HT1080 (cell line): ENCODE data around the gene AKAP13. TPM values are rescaled to one million over a fixed set of nuclear protein-coding genes. Genes with fewer than 3 reads are reported as not detected.
"Not testable (repeated sequence)": the region's sequence is repeated elsewhere in the genome, so short reads cannot be mapped to it uniquely, and the experiment has no call there.

ENCODE experiments used
- DNase-seq: peaks from one replicate; pipeline ENCODE4 v3.0.0-alpha.2; 2015; ENCODE audit warnings: low read depth
- total RNA-seq: library from RNA; depleted of rRNA; stranded (reverse); fragments of >200 nt; shearing (Covaris generic); gene quantifications from 2 replicates; pipeline ENCODE4 v1.2.3, GENCODE V29; 2014

Gene AKAP13
- total RNA-seq, 1 experiment from 2014 or later, result 29.7 TPM

DNA sequence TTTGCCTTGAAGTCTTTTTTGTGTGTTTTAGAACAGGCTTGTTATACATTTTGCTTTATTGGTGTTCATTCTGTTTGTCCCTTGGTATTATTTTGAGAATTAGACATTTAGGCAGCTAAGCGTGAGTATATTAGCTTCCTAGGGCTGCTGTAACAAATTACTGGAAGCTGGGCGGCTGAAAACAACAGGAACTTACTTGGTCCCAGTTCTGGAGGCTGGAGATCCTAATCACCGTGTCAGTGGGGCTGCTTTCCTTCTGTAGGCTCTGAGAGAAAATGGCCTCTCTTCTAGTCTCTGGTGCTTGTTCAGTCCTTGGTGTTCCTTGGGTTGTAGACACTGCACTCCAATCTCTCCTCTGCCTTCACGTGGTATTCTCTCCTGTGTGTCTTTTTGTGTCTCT is 272.1 kb downstream of the AKAP13 start:
- no peak for DNase-seq

GRCh38 chr15:85657132-85657531 is 276.7 kb downstream of the AKAP13 start:
- no peak for DNase-seq

GRCh38 chr15:85658816-85659215 is 278.4 kb downstream of the AKAP13 start:
- DNase-seq, result no peak

- no peak for DNase-seq
These were observed 281.5 kb downstream of the AKAP13 start for GRCh38 chr15:85661859-85662258.

DNA sequence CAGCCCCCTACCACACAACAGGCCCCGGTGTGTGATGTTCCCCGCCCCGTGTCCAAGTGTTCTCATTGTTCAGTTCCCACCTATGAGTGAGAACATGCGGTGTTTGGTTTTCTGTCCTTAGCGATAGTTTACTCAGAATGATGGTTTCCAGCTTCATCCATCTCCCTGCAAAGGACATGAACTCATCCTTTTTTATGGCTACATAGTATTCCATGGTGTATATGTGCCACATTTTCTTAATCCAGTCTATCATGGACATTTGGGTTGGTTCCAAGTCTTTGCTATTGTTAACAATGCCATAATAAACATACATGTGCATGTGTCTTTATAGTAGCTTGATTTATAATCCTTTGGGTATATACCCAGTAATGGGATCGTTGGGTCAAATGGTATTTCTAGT is 285.3 kb downstream of the AKAP13 start:
- not testable (repeated sequence) for DNase-seq

DNA sequence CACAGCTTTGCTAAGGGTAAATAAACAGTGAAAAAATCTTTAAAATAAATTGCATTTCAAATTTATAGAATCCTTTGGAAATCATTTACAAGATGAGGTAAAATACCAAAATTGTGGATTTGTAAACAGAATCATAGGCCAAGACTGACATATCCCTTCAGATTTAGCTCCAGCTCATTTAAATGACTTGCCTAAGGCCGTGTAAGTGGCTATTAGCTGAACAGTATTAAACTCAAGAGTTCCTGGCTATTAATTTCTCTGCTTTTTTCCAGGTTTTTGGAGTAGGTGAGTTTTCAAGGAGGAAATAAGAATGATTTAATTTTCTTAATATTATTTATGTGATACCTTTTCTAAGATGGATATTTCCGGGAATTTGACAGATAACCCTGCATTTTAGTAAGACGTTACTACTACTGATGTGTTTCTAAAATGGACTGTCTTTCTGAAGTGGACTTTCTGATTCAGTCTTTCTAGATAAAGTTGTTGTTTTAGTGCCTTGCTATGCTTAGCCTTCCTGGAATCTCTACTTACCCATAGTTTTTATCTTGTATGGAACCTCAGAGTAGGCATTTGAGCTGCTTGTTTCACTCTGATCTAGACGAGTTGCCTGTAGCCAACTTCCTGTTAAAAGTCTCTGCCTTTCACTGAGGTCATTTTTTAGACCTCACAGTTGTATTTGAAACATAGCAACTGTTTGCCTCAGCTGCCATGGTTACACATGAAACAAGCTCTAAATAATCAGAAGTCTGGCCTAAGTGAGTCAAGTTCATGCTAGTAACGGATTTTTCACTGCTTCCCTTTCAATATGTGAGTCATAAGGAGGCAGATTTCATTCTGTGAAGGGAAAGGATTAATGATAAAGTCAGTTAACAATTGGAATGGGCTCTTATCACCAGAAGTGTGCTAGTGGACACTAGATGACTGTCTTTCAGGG is 287.4 kb downstream of the AKAP13 start:
- DNase-seq, result peak; percentile 97

- no peak for DNase-seq
These were observed 290.8 kb downstream of the AKAP13 start for GRCh38 chr15:85671156-85671555.

- no peak for DNase-seq
These were observed 292.1 kb downstream of the AKAP13 start for GRCh38 chr15:85672332-85673084.

GRCh38 chr15:85673326-85673725 is 292.9 kb downstream of the AKAP13 start:
- no peak for DNase-seq

GRCh38 chr15:85676342-85677098 is 296.1 kb downstream of the AKAP13 start:
- DNase-seq, result no peak

DNA sequence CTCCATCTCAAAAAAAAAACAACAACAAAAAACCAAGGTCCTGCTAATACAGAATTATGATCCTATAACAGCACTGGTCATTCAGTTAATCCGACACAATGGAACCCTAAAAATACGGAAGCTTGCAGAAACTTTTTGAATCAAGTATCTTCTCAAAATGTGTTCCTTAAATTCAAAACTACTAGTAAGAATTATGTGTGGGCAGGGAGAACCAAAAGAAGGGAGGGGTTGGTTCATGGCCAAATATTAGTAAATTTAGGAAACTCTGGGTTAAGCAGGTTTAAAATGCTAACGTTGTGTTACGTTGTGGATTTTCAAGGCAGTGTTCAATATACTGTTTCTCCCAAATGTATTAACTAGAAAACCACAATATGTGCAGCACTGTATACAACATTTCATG is 298.8 kb downstream of the AKAP13 start:
- no peak for DNase-seq

- no peak for DNase-seq
These were observed 301.0 kb downstream of the AKAP13 start for GRCh38 chr15:85681386-85681785.

GRCh38 chr15:85684174-85684710 is 303.8 kb downstream of the AKAP13 start:
- DNase-seq, result no peak

DNA sequence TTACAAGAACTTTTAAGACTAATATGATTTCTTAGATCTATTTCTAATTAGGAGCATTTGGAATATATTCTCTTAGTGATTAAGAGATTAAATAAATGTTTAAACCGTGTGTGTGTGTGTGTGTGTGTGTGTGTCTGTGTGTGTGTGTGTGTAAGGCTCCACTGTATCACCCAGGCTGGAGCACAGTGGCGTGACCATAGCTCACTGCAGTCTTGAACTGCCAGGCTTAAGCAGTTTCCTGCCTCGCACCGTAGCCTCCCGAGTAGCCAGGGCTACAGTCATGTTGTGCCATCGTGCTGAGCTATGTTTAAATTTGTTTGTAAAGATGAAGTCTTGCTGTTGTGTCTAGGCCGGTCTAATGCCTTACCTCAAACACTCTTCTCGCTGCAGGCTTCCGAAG is 305.0 kb downstream of the AKAP13 start:
- DNase-seq, result no peak

- DNase-seq, result no peak
These were observed 306.9 kb downstream of the AKAP13 start for GRCh38 chr15:85687329-85687728.

DNA sequence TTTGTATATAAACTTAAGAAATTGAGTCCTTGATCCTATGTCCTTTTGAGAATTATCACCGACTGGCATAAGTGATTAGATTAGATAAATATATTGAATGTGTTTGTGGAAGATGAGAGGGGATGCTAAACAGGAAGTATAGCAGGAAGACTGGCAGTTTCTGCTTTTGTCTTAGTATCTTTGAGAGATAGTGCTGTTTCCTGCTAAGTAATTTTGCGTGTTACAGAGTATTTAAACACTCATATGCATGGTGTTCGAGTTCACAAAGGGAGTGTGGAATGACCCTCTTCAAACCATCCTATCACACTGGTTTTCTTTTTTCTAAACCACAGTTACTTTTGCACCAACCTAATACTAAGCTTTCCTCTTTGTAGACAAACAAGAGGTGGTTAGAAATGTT is 308.3 kb downstream of the AKAP13 start:
- DNase-seq, result no peak

GRCh38 chr15:85689729-85690128 is 309.3 kb downstream of the AKAP13 start:
- no peak for DNase-seq

DNA sequence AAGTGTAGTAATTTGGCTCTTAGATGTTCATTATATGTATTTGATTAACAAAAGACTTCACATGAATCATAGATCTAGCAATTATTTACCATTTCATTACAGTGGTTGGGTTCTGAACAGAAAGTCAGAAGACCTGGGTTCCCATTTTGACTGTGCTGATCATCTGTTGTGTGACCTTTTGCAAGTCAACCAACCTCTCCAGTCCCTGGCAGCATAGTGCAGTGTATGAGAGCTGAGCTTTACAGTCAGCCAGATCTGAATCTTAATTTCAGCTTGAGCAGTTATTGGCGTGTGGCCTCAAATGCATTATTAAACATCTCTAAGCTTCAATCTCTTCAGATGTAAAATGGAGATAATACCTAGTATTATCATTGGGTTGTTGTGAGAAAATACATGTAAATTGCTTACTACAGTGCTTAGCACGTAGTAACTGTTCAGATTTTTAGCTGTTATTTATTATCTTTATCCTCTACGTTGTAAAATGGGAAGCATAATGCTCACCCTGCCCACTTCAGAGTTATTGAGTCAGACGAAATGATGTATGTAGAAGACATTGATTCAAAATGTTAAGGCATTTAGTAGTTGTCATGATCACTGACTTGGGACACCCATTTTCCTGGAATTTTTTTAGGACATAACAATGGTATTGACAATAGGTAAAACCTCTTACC is 310.3 kb downstream of the AKAP13 start:
- DNase-seq, result no peak

- no peak for DNase-seq
These were observed 311.2 kb downstream of the AKAP13 start for GRCh38 chr15:85691350-85692240.

- DNase-seq, result no peak
These were observed 311.9 kb downstream of the AKAP13 start for GRCh38 chr15:85692321-85692720.
